CD14-positive monocyte (primary cell): ENCODE results near the gene RACK1. TPM values are rescaled to one million over a fixed set of nuclear protein-coding genes. Genes with fewer than 3 reads are reported as not detected.

Experiments used
- DNase-seq, 3 donors: peaks; one replicate each; pipeline ENCODE4 v3.0.0-alpha.2; 2011 to 2022
- H2AFZ ChIP-seq: 2 replicates; pipeline ENCODE4 v1.6.0; 2012; ENCODE audit warnings: mild to moderate bottlenecking, low read depth, low read length, inconsistent platforms; ENCODE audit not compliant: insufficient read depth, poor library complexity, severe bottlenecking
- H3K27ac ChIP-seq, 2 donors: 1 replicate in 1 of 2; 2 replicates in 1 of 2; pipeline ENCODE4 v1.5.1; 2012 to 2013; ENCODE audit warnings: low read length in 2 of 2, control low read depth in 1 of 2, inconsistent platforms in 1 of 2, low read depth in 1 of 2, mild to moderate bottlenecking in 1 of 2
- H3K27me3 ChIP-seq, 2 donors: one replicate each; pipeline versions ENCODE4 v1.6.0 to v1.6.1; 2011 to 2013; ENCODE audit warnings: low read length in 2 of 2; ENCODE audit not compliant: control insufficient read depth in 2 of 2, insufficient read depth in 2 of 2
- H3K36me3 ChIP-seq, 2 donors: replicated peaks in 1 of 2; 1 replicate in 1 of 2; 2 replicates in 1 of 2; pipeline versions ENCODE4 v1.5.1 to v1.6.1; 2012 to 2013; ENCODE audit warnings: low read length in 2 of 2, control low read depth in 1 of 2, inconsistent platforms in 1 of 2, mild to moderate bottlenecking in 1 of 2; ENCODE audit not compliant: insufficient read depth in 2 of 2, control insufficient read depth in 1 of 2
- H3K4me1 ChIP-seq, 2 donors: 1 replicate in 1 of 2; 2 replicates in 1 of 2; pipeline versions ENCODE4 v1.5.1 to v1.6.1; 2012 to 2013; ENCODE audit warnings: low read length in 2 of 2, control low read depth in 1 of 2, inconsistent platforms in 1 of 2, mild to moderate bottlenecking in 1 of 2, moderate library complexity in 1 of 2; ENCODE audit not compliant: insufficient read depth in 2 of 2, control insufficient read depth in 1 of 2
- H3K4me2 ChIP-seq: replicated peaks from 2 replicates; pipeline ENCODE3; 2012; ENCODE audit warnings: low read length, moderate library complexity, mild to moderate bottlenecking; ENCODE audit not compliant: poor library complexity, severe bottlenecking; ENCODE audit errors: extremely low read depth
- H3K4me3 ChIP-seq, 3 experiments: fragments of 200-600 bp in 1 of 3; sonication (generic) in 1 of 3; replicated peaks in 1 of 3; 1 replicate in 2 of 3; 2 replicates in 1 of 3; pipeline ENCODE4 v1.5.1; 2011 to 2013; ENCODE audit warnings: low read length in 3 of 3, mild to moderate bottlenecking in 3 of 3, control low read depth in 2 of 3, low read depth in 2 of 3, inconsistent platforms in 1 of 3, moderate library complexity in 1 of 3
- H3K79me2 ChIP-seq: 2 replicates; pipeline ENCODE4 v1.6.0; 2012; ENCODE audit warnings: mild to moderate bottlenecking, control low read depth, inconsistent platforms, low read length, moderate library complexity; ENCODE audit not compliant: insufficient read depth
- H3K9ac ChIP-seq: 2 replicates; pipeline ENCODE4 v1.6.0; 2017; ENCODE audit warnings: low read length, mild to moderate bottlenecking; ENCODE audit not compliant: insufficient read depth, poor library complexity, severe bottlenecking
- H3K9me3 ChIP-seq, 2 donors: replicated peaks in 1 of 2; 1 replicate in 1 of 2; 2 replicates in 1 of 2; pipeline versions ENCODE4 v1.5.1 to v1.6.1; 2012 to 2013; ENCODE audit warnings: low read length in 2 of 2, control low read depth in 1 of 2; ENCODE audit not compliant: control insufficient read depth in 1 of 2, insufficient read depth in 1 of 2
- H4K20me1 ChIP-seq: 2 replicates; pipeline ENCODE4 v1.6.0; 2012; ENCODE audit warnings: mild to moderate bottlenecking, low read length, control low read depth, moderate library complexity; ENCODE audit not compliant: insufficient read depth
- H3K27ac Mint-ChIP-seq, 7 donors: one replicate each; pipeline ENCODE4 v1.8.0; 2020; ENCODE audit warnings: mild to moderate bottlenecking in 7 of 7, mixed read lengths in 7 of 7, moderate library complexity in 6 of 7, inconsistent platforms in 2 of 7
- H3K27me3 Mint-ChIP-seq, 3 donors: one replicate each; pipeline ENCODE4 v1.8.0; 2021 to 2022; ENCODE audit warnings: low read depth in 3 of 3, mild to moderate bottlenecking in 3 of 3, mixed read lengths in 3 of 3, moderate library complexity in 3 of 3, inconsistent platforms in 1 of 3
- H3K36me3 Mint-ChIP-seq, 2 donors: one replicate each; pipeline ENCODE4 v1.8.0; 2020; ENCODE audit warnings: mixed read lengths in 2 of 2, inconsistent platforms in 1 of 2, mild to moderate bottlenecking in 1 of 2
- H3K4me1 Mint-ChIP-seq: one replicate; pipeline ENCODE4 v1.8.0; 2020; ENCODE audit warnings: mild to moderate bottlenecking, mixed read lengths
- H3K4me3 Mint-ChIP-seq, 2 donors: one replicate each; pipeline ENCODE4 v1.8.0; 2020; ENCODE audit warnings: mild to moderate bottlenecking in 2 of 2, mixed read lengths in 2 of 2, moderate library complexity in 1 of 2
- H3K9me3 Mint-ChIP-seq, 7 donors: one replicate each; pipeline ENCODE4 v1.8.0; 2020 to 2022; ENCODE audit warnings: mixed read lengths in 7 of 7, mild to moderate bottlenecking in 6 of 7, moderate library complexity in 6 of 7, inconsistent platforms in 2 of 7
- CTCF ChIP-seq: fragments of 200-600 bp; IDR thresholded peaks from one replicate; pipeline ENCODE4 v1.8.0; 2022; ENCODE audit warnings: antibody characterized with exemption, mild to moderate bottlenecking
- WGBS: methylation state at CpG from one replicate; pipeline ENCODE4 v1.1.5; 2013; ENCODE audit warnings: missing lambda C conversion rate; ENCODE audit not compliant: insufficient coverage; 5-methylcytosine and 5-hydroxymethylcytosine counted together
- intact Hi-C, 2 donors: fragments of 100-400 bp; cut with micrococcal nuclease; formaldehyde crosslinking; loops; one replicate each; pipeline versions ENCODE4 v1.15.0 to v1.15.1; 2023
- polyA plus RNA-seq, 3 donors: library from polyadenylated mRNA; depleted of rRNA in 1 of 3; unstranded in 2 of 3; stranded (reverse) in 1 of 3; fragments of 300-500 nt in 2 of 3; fragments of >200 nt in 1 of 3; fragmentation: Illumina TruSeq in 2 of 3; gene quantifications; 1 replicate in 2 of 3; 2 replicates in 1 of 3; pipeline ENCODE4 v1.2.3, GENCODE V29; 2012 to 2021

Gene RACK1
- polyA plus RNA-seq, 3 donors: 1,150 to 2,356 (median 1,195) TPM

GRCh38 chr5:181236471-181236870 is 7.2 kb downstream of the RACK1 start:
- intact Hi-C loops: no loop called here
- no peak for TF ChIP-seq CTCF
- Mint-ChIP-seq H3K4me1 (peaks cover 9% of the 10 kb centered on the region), H3K36me3 (peaks cover 82 to 92% of the 10 kb centered on the region in 2 donors), H3K27me3 (peaks cover 0 to 2% (median 0%) of the 10 kb centered on the region in 3 donors), H3K9me3 (peaks cover 0 to 3% (median 0%) of the 10 kb centered on the region in 7 donors), H3K27ac (peak overlapping the region in 2 of 7 donors; percentile 14 to 41), H3K4me3 (no peak overlapping the region)
- Histone ChIP-seq H3K4me2 (no peak overlapping the region), H4K20me1 (peaks cover 75% of the 10 kb centered on the region), H3K4me3 (no peak overlapping the region), H3K27ac (no peak overlapping the region), H3K79me2 (peaks cover 33% of the 10 kb centered on the region), H3K4me1 (peaks cover 2 to 5% of the 10 kb centered on the region in 2 donors), H3K36me3 (peaks cover 73 to 97% of the 10 kb centered on the region in 2 donors), H3K27me3 (no peaks in the 10 kb centered on the region), H3K9ac (no peak overlapping the region), H2AFZ (no peak overlapping the region), H3K9me3 (no peaks in the 10 kb centered on the region)
- 80% methylated on average over 2 of the region's 6 CpGs for WGBS
- DNase-seq: no peak

GRCh38 chr5:181235689-181236366 is 7.9 kb downstream of the RACK1 start:
- Mint-ChIP-seq H3K27ac (peak overlapping the region in 3 of 7 donors; percentile 44 to 57 (median 47)), H3K4me1 (peaks cover 5% of the 10 kb centered on the region), H3K9me3 (peaks cover 0 to 1% (median 0%) of the 10 kb centered on the region in 7 donors), H3K27me3 (peaks cover 0 to 2% (median 0%) of the 10 kb centered on the region in 3 donors), H3K36me3 (peaks cover 80 to 92% of the 10 kb centered on the region in 2 donors), H3K4me3 (no peak overlapping the region)
- Histone ChIP-seq H4K20me1 (peaks cover 68% of the 10 kb centered on the region), H3K4me1 (no peaks in the 10 kb centered on the region), H2AFZ (no peak overlapping the region), H3K27ac (peak overlapping the region in 1 of 2 donors; percentile 31), H3K36me3 (peaks cover 72 to 97% of the 10 kb centered on the region in 2 donors), H3K27me3 (no peaks in the 10 kb centered on the region), H3K79me2 (peaks cover 27% of the 10 kb centered on the region), H3K4me2 (no peak overlapping the region), H3K4me3 (no peak overlapping the region), H3K9ac (no peak overlapping the region), H3K9me3 (no peaks in the 10 kb centered on the region)
- TF ChIP-seq CTCF: no peak
- no peak for DNase-seq
- whole genome bisulfite sequencing: 90% methylated on average over 2 of the region's 5 CpGs
- intact Hi-C loops: no loop called here
